Spleen (tissue), 11 donors: ENCODE data around the gene HLA-DMB. TPM values are rescaled to one million over a fixed set of nuclear protein-coding genes. Genes with fewer than 3 reads are reported as not detected.
"Not testable (repeated sequence)": the region's sequence is repeated elsewhere in the genome, so short reads cannot be mapped to it uniquely, and the experiment has no call there.

Experiments used
- DNase-seq: peaks from one replicate; pipeline ENCODE4 v3.0.0-alpha.2; 2020
- H3K27ac ChIP-seq, 8 donors: fragments of 200-600 bp; sonication (generic) in 7 of 8; 1 replicate in 4 of 8; 2 replicates in 4 of 8; pipeline versions ENCODE4 v1.5.0 to v1.8.0; 2016 to 2021; ENCODE audit warnings: inconsistent platforms in 4 of 8, mild to moderate bottlenecking in 4 of 8, moderate library complexity in 1 of 8
- H3K27me3 ChIP-seq, 7 donors: fragments of 200-600 bp; sonication (generic) in 6 of 7; replicated peaks in 1 of 7; 1 replicate in 4 of 7; 2 replicates in 3 of 7; pipeline versions ENCODE4 v1.5.0 to v1.8.0; 2016 to 2021; ENCODE audit warnings: inconsistent platforms in 3 of 7, mild to moderate bottlenecking in 1 of 7
- H3K36me3 ChIP-seq, 6 donors: fragments of 200-600 bp; sonication (generic) in 5 of 6; 1 replicate in 4 of 6; 2 replicates in 2 of 6; pipeline versions ENCODE4 v1.5.0 to v1.8.0; 2016 to 2021; ENCODE audit warnings: inconsistent platforms in 2 of 6
- H3K4me1 ChIP-seq, 6 donors: fragments of 200-600 bp; sonication (generic) in 5 of 6; 1 replicate in 3 of 6; 2 replicates in 3 of 6; pipeline versions ENCODE4 v1.5.0 to v1.8.0; 2016 to 2021; ENCODE audit warnings: inconsistent platforms in 3 of 6
- H3K4me3 ChIP-seq, 8 donors: fragments of 200-600 bp; sonication (generic) in 7 of 8; 1 replicate in 4 of 8; 2 replicates in 4 of 8; pipeline versions ENCODE4 v1.5.0 to v1.8.0; 2016 to 2021; ENCODE audit warnings: inconsistent platforms in 4 of 8, mild to moderate bottlenecking in 4 of 8, moderate library complexity in 2 of 8
- H3K9me3 ChIP-seq, 8 donors: fragments of 200-600 bp; sonication (generic) in 7 of 8; 1 replicate in 4 of 8; 2 replicates in 4 of 8; pipeline versions ENCODE4 v1.5.0 to v1.8.0; 2016 to 2021; ENCODE audit warnings: inconsistent platforms in 4 of 8
- POLR2A ChIP-seq, 3 donors: fragments of 450-650 bp; IDR thresholded peaks; one replicate each; pipeline ENCODE4 v1.5.1; 2017; ENCODE audit warnings: antibody characterized with exemption in 3 of 3, mild to moderate bottlenecking in 1 of 3
- POLR2AphosphoS5 ChIP-seq, 3 donors: sonication (generic); formaldehyde crosslinking; IDR thresholded peaks; one replicate each; pipeline ENCODE4 v1.5.1; 2017; ENCODE audit warnings: antibody characterized with exemption in 3 of 3
- WGBS, 5 donors: extraction: QIAGEN DNeasy Blood & Tissue Kit in 3 of 5; methylation state at CpG; one replicate each; pipeline versions ENCODE4 v1.1.5 to v1.1.7; 2013 to 2018; 5-methylcytosine and 5-hydroxymethylcytosine counted together
- intact Hi-C: fragments of 100-400 bp; cut with DNase I; formaldehyde crosslinking; loops from one replicate; pipeline ENCODE4 v1.15.0; 2023; ENCODE audit warnings: low total_unique reads
- polyA plus RNA-seq, 3 donors: library from polyadenylated mRNA; stranded (reverse); fragments of 200-250 nt; gene quantifications; one replicate each; pipeline ENCODE4 v1.2.1, GENCODE V29; 2013
- total RNA-seq, 7 donors: library from RNA; depleted of rRNA in 3 of 7; stranded (reverse); fragments of >200 nt in 3 of 7; fragmentation: NEBNext Ultra II Directional in 4 of 7; extraction: Animal tissue kit (Norgen Biotek cat#: 25700) in 4 of 7; gene quantifications; one replicate each; pipeline versions ENCODE4 v1.1.0 to v1.2.1, GENCODE V29; 2016 to 2021
- TF ChIP-seq, protein P1 (sequence below), 11 experiments: fragments of 200-600 bp in 7 of 11; fragments of 450-650 bp in 4 of 11; sonication (generic) in 4 of 11; IDR thresholded peaks in 8 of 11; conservative IDR thresholded peaks in 3 of 11; 1 replicate in 7 of 11; 2 replicates in 4 of 11; pipeline versions ENCODE4 v1.4.0 to v1.8.0; 2016 to 2021; ENCODE audit warnings: antibody characterized with exemption in 11 of 11, inconsistent platforms in 4 of 11, mild to moderate bottlenecking in 1 of 11
- donor health status: healthy with polysubstance abuse.
- donor health status: DM: no; HTN: no; CAD: no; lungs with moderate emphysema.
- donor health status: DM: no; HTN: no; CAD: no.
- donor health status: Bipolar disorder and iron deficiency.
- donor health status: healthy.
- donor health status: DM: no; HTN: no; CAD: no.
- donor health status: DM: yes; HTN: yes; CAD: no.

Gene HLA-DMB
- total and polyA plus RNA-seq, 10 donors: 124 to 226 (median 155) TPM

GRCh38 chr6:32945108-32945760 lies 4.4 kb upstream of the HLA-DMB start:
- Histone ChIP-seq H3K27ac (peak overlapping the region; percentile 72 to 96 (median 92)), H3K36me3 (peaks cover 0 to 24% (median 0%) of the 10 kb centered on the region in 6 donors), H3K9me3 (no peaks in the 10 kb centered on the region), H3K4me3 (peak overlapping the region in 1 of 8 donors; percentile 62), H3K4me1 (peaks cover 51 to 100% (median 89%) of the 10 kb centered on the region in 6 donors), H3K27me3 (no peaks in the 10 kb centered on the region)
- WGBS, 5 donors: 33 to 57% (median 42%) methylated on average over 9 of the region's 9 CpGs
- intact Hi-C loops: loop anchor here (10.0 kb wide), 1 partner anchor 50 kb away; no protein-coding TSS in a partner anchor
- TF ChIP-seq POLR2AphosphoS5 (IDR thresholded peaks at IDR 0.05) (peak in 1 of 3 donors; percentile 46), POLR2A (IDR thresholded peaks at IDR 0.05) (no peak)
- TF ChIP-seq, protein P1, sequence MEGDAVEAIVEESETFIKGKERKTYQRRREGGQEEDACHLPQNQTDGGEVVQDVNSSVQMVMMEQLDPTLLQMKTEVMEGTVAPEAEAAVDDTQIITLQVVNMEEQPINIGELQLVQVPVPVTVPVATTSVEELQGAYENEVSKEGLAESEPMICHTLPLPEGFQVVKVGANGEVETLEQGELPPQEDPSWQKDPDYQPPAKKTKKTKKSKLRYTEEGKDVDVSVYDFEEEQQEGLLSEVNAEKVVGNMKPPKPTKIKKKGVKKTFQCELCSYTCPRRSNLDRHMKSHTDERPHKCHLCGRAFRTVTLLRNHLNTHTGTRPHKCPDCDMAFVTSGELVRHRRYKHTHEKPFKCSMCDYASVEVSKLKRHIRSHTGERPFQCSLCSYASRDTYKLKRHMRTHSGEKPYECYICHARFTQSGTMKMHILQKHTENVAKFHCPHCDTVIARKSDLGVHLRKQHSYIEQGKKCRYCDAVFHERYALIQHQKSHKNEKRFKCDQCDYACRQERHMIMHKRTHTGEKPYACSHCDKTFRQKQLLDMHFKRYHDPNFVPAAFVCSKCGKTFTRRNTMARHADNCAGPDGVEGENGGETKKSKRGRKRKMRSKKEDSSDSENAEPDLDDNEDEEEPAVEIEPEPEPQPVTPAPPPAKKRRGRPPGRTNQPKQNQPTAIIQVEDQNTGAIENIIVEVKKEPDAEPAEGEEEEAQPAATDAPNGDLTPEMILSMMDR (IDR thresholded peaks at IDR 0.05 in 8 of 11, conservative IDR thresholded peaks at IDR 0.05 in 3 of 11): no peak
- peak; percentile 84 for DNase-seq

DNA sequence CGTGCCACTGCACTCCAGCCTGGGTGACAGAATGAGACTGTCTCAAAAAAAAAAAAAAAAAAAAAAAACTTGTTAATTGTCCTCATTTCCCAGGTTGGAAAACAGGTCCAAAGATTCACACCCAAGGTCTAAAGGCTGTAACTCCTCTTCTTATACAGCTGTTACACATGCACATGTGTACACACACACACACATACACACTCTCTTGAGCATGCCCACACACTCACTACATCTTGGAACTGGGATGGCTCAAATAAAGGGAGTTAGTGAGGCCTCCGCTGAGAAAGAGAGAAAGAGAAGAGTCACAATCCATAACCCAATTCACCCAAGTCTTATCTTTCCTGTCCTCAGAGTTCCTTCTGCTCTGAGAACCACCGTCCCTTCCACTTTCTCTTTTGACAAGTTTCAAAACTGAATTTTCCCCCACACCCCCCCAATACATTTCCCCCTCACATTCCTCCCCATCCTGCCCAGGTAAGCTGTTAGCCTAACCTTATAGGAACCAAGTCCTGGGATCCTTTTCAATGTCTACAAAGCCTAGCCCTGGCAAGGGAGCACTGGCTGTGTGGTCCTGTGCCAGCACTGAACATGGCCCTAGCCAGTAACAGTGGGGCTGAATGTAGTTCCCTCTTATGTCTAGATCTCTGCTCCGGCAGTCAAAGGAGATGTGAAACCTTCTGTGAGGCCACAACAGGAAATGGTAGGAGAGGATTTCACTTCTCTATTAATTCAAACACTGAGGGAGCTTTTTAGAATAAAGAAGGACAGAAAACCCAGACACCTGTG lies 3.2 kb upstream of the HLA-DMB start:
- no peaks in the 10 kb centered on the region for H3K9me3 ChIP-seq
- H3K4me3 ChIP-seq: peak overlapping the region in 7 of 8 donors; percentile 13 to 62 (median 16)
- intact Hi-C loops: loop anchor here (10.0 kb wide), 1 partner anchor 49 kb away; no protein-coding TSS in a partner anchor
- peak; percentile 82 for DNase-seq
- H3K27me3 ChIP-seq: no peaks in the 10 kb centered on the region
- WGBS, 5 donors: 28 to 36% (median 33%) methylated on average over 4 of the region's 4 CpGs
- peaks cover 45 to 100% (median 89%) of the 10 kb centered on the region in 6 donors for H3K4me1 ChIP-seq
- H3K36me3 ChIP-seq: peaks cover 0 to 12% (median 0%) of the 10 kb centered on the region in 6 donors
- TF ChIP-seq, protein P1 (IDR thresholded peaks at IDR 0.05 in 8 of 11, conservative IDR thresholded peaks at IDR 0.05 in 3 of 11): no peak
- peak in 2 of 3 donors; percentile 32 to 41 for TF ChIP-seq POLR2A (IDR thresholded peaks at IDR 0.05)
- TF ChIP-seq POLR2AphosphoS5 (IDR thresholded peaks at IDR 0.05): peak in 2 of 3 donors; percentile 48 to 86
- H3K27ac ChIP-seq: peak overlapping the region; percentile 72 to 96 (median 92)

- not testable (repeated sequence) for H3K27me3 ChIP-seq, DNase-seq, H3K9me3 ChIP-seq, H3K4me3 ChIP-seq
- intact Hi-C loops: loop anchor here (10.0 kb wide), 1 partner anchor 48 kb away; no protein-coding TSS in a partner anchor
- Histone ChIP-seq H3K4me1 (peaks cover 45 to 100% (median 89%) of the 10 kb centered on the region in 6 donors), H3K27ac (peak overlapping the region in 7 of 8 donors; percentile 85 to 96 (median 93)), H3K36me3 (peaks cover 0 to 13% (median 7%) of the 10 kb centered on the region in 6 donors)
- WGBS, 5 donors: 77 to 84% (median 82%) methylated on average over 9 of the region's 9 CpGs
Observed at GRCh38 chr6:32942555-32943123, 1.8 kb upstream of the HLA-DMB start.

GRCh38 chr6:32941214-32941768 lies 463 bp upstream of the HLA-DMB start:
- intact Hi-C loops: loop anchor here (10.0 kb wide), 1 partner anchor 46 kb away; no protein-coding TSS in a partner anchor
- peak in 1 of 3 donors; percentile 66 for TF ChIP-seq POLR2AphosphoS5 (IDR thresholded peaks at IDR 0.05)
- no peak for TF ChIP-seq POLR2A (IDR thresholded peaks at IDR 0.05)
- TF ChIP-seq, protein P1 (IDR thresholded peaks at IDR 0.05 in 8 of 11, conservative IDR thresholded peaks at IDR 0.05 in 3 of 11): no peak
- no peaks in the 10 kb centered on the region for H3K9me3 ChIP-seq
- H3K27me3 ChIP-seq: no peaks in the 10 kb centered on the region
- WGBS, 5 donors: 13 to 28% (median 18%) methylated on average over 7 of the region's 7 CpGs
- peaks cover 0 to 26% (median 13%) of the 10 kb centered on the region in 6 donors for H3K36me3 ChIP-seq
- DNase-seq: no peak
- peak overlapping the region in 7 of 8 donors; percentile 57 to 81 (median 65) for H3K4me3 ChIP-seq
- peaks cover 43 to 100% (median 93%) of the 10 kb centered on the region in 6 donors for H3K4me1 ChIP-seq
- H3K27ac ChIP-seq: peak overlapping the region; percentile 79 to 96 (median 92)
